ENCODE data around the gene PPP2R1A.

DNA sequence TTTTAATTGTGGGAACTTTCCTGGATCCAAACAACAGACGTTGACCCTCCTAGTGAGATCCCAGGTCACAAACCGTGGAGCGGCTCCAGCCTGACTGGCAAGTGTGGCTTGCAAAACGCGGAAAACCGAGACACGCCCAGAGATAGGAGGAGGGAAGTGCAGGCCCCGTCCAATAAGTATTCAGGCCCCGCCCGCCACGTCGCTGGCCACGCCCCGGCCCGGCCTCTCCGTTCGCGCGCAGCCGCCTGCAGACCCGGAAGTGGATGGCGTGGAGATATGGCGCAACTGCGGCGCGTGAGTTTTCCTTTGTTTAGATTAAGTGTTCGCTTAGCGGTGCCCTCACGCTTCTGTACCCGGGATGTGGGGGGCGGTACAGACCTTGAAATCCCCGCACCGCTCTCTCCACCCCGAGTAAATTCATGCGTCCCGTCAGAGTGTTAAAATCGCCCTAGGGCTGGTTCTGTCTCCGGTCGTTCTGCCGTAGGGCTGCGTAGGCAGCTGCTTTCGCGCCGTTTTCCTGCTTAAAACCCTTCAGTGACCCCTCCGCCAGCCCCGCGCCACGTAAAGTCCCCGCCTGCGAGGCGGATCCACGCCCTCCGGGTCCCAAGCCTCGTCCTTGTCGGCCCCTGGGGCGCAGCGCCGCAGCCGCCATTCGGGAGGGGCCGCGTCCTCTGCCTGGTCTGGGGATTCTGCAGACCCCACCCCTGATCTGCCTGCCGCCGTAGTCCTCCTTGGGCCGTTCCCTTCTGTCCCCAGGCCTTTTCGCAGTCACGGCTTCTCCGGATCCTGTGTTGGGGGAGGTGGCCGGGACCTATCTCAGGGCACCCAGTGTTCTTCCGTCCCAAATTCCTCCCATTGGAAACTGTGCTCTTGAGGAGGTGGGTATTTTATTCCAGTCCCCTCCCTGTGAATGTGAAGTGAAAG, 79.7 kb downstream of the PPP2R1A start, which contains the start of gene ZNF766:
- TF ChIP-seq POLR2A (IDR thresholded peaks at IDR 0.05), result peak in 1 of 2 donors; percentile 77
- TF ChIP-seq, protein P1, sequence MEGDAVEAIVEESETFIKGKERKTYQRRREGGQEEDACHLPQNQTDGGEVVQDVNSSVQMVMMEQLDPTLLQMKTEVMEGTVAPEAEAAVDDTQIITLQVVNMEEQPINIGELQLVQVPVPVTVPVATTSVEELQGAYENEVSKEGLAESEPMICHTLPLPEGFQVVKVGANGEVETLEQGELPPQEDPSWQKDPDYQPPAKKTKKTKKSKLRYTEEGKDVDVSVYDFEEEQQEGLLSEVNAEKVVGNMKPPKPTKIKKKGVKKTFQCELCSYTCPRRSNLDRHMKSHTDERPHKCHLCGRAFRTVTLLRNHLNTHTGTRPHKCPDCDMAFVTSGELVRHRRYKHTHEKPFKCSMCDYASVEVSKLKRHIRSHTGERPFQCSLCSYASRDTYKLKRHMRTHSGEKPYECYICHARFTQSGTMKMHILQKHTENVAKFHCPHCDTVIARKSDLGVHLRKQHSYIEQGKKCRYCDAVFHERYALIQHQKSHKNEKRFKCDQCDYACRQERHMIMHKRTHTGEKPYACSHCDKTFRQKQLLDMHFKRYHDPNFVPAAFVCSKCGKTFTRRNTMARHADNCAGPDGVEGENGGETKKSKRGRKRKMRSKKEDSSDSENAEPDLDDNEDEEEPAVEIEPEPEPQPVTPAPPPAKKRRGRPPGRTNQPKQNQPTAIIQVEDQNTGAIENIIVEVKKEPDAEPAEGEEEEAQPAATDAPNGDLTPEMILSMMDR (IDR thresholded peaks at IDR 0.05), result no peak

Data from lower leg skin (tissue), 3 donors.